Small intestine (tissue), 7 donors: ENCODE data around the gene HOGA1. TPM values are rescaled to one million over a fixed set of nuclear protein-coding genes. Genes with fewer than 3 reads are reported as not detected.

ENCODE experiments used
- DNase-seq, 2 donors: peaks; one replicate each; pipeline versions ENCODE4 v3.0.0 to v3.0.0-alpha.2; 2013
- FAIRE-seq: peaks from 2 replicates; lab custom pipeline; 2012; peaks lifted over from hg19 to GRCh38; lab: Jason Lieb, UNC
- H3K27ac ChIP-seq, 3 donors: one replicate each; pipeline ENCODE4 v1.5.1; 2013; ENCODE audit warnings: low read length in 2 of 3, mild to moderate bottlenecking in 2 of 3, control low read depth in 1 of 3, inconsistent platforms in 1 of 3, low read depth in 1 of 3, moderate library complexity in 1 of 3
- H3K27me3 ChIP-seq, 3 donors: one replicate each; pipeline ENCODE4 v1.6.1; 2013; ENCODE audit warnings: low read length in 3 of 3, inconsistent platforms in 1 of 3; ENCODE audit not compliant: control insufficient read depth in 3 of 3, insufficient read depth in 3 of 3
- H3K36me3 ChIP-seq, 3 donors: one replicate each; pipeline ENCODE4 v1.6.1; 2013; ENCODE audit warnings: low read length in 3 of 3, inconsistent platforms in 1 of 3, low read depth in 1 of 3, mild to moderate bottlenecking in 1 of 3, moderate library complexity in 1 of 3; ENCODE audit not compliant: control insufficient read depth in 3 of 3, insufficient read depth in 2 of 3
- H3K4me1 ChIP-seq, 3 donors: one replicate each; pipeline ENCODE4 v1.6.1; 2013; ENCODE audit warnings: low read length in 2 of 3, inconsistent platforms in 1 of 3, low read depth in 1 of 3, mild to moderate bottlenecking in 1 of 3, moderate library complexity in 1 of 3; ENCODE audit not compliant: control insufficient read depth in 3 of 3, insufficient read depth in 2 of 3
- H3K4me3 ChIP-seq, 3 donors: one replicate each; pipeline ENCODE4 v1.5.1; 2013; ENCODE audit warnings: low read length in 3 of 3, control low read depth in 1 of 3, inconsistent platforms in 1 of 3, low read depth in 1 of 3, mild to moderate bottlenecking in 1 of 3, moderate library complexity in 1 of 3
- H3K9me3 ChIP-seq, 2 donors: one replicate each; pipeline ENCODE4 v1.6.1; 2013; ENCODE audit warnings: low read depth in 1 of 2, low read length in 1 of 2; ENCODE audit not compliant: control insufficient read depth in 2 of 2, insufficient read depth in 1 of 2
- WGBS, 3 donors: extraction: QIAGEN DNeasy Blood & Tissue Kit; methylation state at CpG; one replicate each; pipeline ENCODE4 v1.1.7; 2013; 5-methylcytosine and 5-hydroxymethylcytosine counted together
- polyA plus RNA-seq, 4 donors: library from polyadenylated mRNA; stranded (reverse) in 3 of 4; unstranded in 1 of 4; fragments of 200-250 nt in 3 of 4; fragments of 120-200 nt in 1 of 4; gene quantifications; one replicate each; pipeline versions ENCODE4 v1.2.1 to v1.2.3, GENCODE V29; 2013
- donor health status: healthy with polysubstance abuse.
- donor health status: control.
- donor health status: control.
- donor health status: Bipolar disorder and iron deficiency.
- donor health status: healthy.

The HOGA1 gene
- polyA plus RNA-seq, 4 donors: 0.45 to 12.1 (median 0.66) TPM

- FAIRE-seq: no peak
- H3K9me3 ChIP-seq: no peaks in the 10 kb centered on the region
- no peak overlapping the region for H3K27ac ChIP-seq
- H3K27me3 ChIP-seq: no peaks in the 10 kb centered on the region
- WGBS, 3 donors: 68 to 69% (median 68%) methylated on average over 5 of the region's 5 CpGs
- H3K4me3 ChIP-seq: no peak overlapping the region
- H3K36me3 ChIP-seq: peaks cover 0 to 7% (median 0%) of the 10 kb centered on the region in 3 donors
- peaks cover 0 to 14% (median 0%) of the 10 kb centered on the region in 3 donors for H3K4me1 ChIP-seq
- peak in 1 of 2 donors; percentile 51 for DNase-seq
Observed at GRCh38 chr10:97590748-97591495, 6.7 kb downstream of the HOGA1 start.

- H3K4me1 ChIP-seq: peaks cover 0 to 14% (median 0%) of the 10 kb centered on the region in 3 donors
- DNase-seq: no peak
- H3K27ac ChIP-seq: no peak overlapping the region
- no peaks in the 10 kb centered on the region for H3K9me3 ChIP-seq
- FAIRE-seq: no peak
- no peaks in the 10 kb centered on the region for H3K27me3 ChIP-seq
- H3K4me3 ChIP-seq: no peak overlapping the region
- peaks cover 0 to 7% (median 0%) of the 10 kb centered on the region in 3 donors for H3K36me3 ChIP-seq
- 78 to 93% (median 89%) methylated on average over 4 of the region's 4 CpGs for WGBS, 3 donors
Observed at GRCh38 chr10:97593421-97593820, 9.2 kb downstream of the HOGA1 start.

- FAIRE-seq: no peak
- Histone ChIP-seq H3K4me3 (no peak overlapping the region), H3K9me3 (no peaks in the 10 kb centered on the region), H3K27ac (peak overlapping the region in 1 of 3 donors; percentile 64), H3K4me1 (peaks cover 0 to 2% (median 0%) of the 10 kb centered on the region in 3 donors), H3K27me3 (no peaks in the 10 kb centered on the region), H3K36me3 (no peaks in the 10 kb centered on the region)
- peak in 1 of 2 donors; percentile 47 for DNase-seq
- WGBS, 3 donors: 39 to 56% (median 45%) methylated on average over 10 of the region's 10 CpGs
Observed at GRCh38 chr10:97596101-97597082, 12.2 kb downstream of the HOGA1 start.

GRCh38 chr10:97597778-97598177, 13.6 kb downstream of the HOGA1 start:
- no peak overlapping the region for H3K27ac ChIP-seq
- no peak for FAIRE-seq
- DNase-seq: no peak
- H3K36me3 ChIP-seq: peaks cover 0 to 3% (median 0%) of the 10 kb centered on the region in 3 donors
- 86 to 92% (median 91%) methylated on average over 2 of the region's 2 CpGs for WGBS, 3 donors
- H3K4me3 ChIP-seq: no peak overlapping the region
- no peaks in the 10 kb centered on the region for H3K27me3 ChIP-seq
- no peaks in the 10 kb centered on the region for H3K9me3 ChIP-seq
- H3K4me1 ChIP-seq: no peaks in the 10 kb centered on the region

GRCh38 chr10:97598407-97599271, 14.4 kb downstream of the HOGA1 start:
- peak overlapping the region in 1 of 3 donors; percentile 4 for H3K4me3 ChIP-seq

GRCh38 chr10:97599272-97599619, 15.1 kb downstream of the HOGA1 start:
- Histone ChIP-seq H3K4me3 (peak overlapping the region in 1 of 3 donors; percentile 4), H3K27ac (no peak overlapping the region), H3K4me1 (no peaks in the 10 kb centered on the region), H3K27me3 (no peaks in the 10 kb centered on the region), H3K36me3 (peaks cover 0 to 3% (median 0%) of the 10 kb centered on the region in 3 donors), H3K9me3 (no peaks in the 10 kb centered on the region)
- DNase-seq (no peak), FAIRE-seq (no peak)
- WGBS, 3 donors: 80 to 87% (median 82%) methylated on average over 6 of the region's 6 CpGs

More at GRCh38 chr10:97598407-97599271, 14.4 kb downstream of the HOGA1 start:
- FAIRE-seq (no peak), DNase-seq (no peak)
- Histone ChIP-seq H3K27me3 (no peaks in the 10 kb centered on the region), H3K4me1 (no peaks in the 10 kb centered on the region), H3K36me3 (peaks cover 0 to 3% (median 0%) of the 10 kb centered on the region in 3 donors), H3K9me3 (no peaks in the 10 kb centered on the region), H3K27ac (no peak overlapping the region)
- WGBS, 3 donors: 94 to 97% (median 96%) methylated on average over 19 of the region's 19 CpGs

GRCh38 chr10:97600616-97601015, 16.4 kb downstream of the HOGA1 start:
- FAIRE-seq (no peak), DNase-seq (no peak)
- Histone ChIP-seq H3K27me3 (no peaks in the 10 kb centered on the region), H3K4me1 (no peaks in the 10 kb centered on the region), H3K9me3 (no peaks in the 10 kb centered on the region), H3K4me3 (no peak overlapping the region), H3K27ac (no peak overlapping the region), H3K36me3 (peaks cover 0 to 3% (median 0%) of the 10 kb centered on the region in 3 donors)
- WGBS, 3 donors: 81 to 100% (median 89%) methylated on average over 1 of the region's 1 CpG
